GM20431 (cell line): ENCODE data around the gene MPEG1.

Experiments
- in situ Hi-C: fragments of 300-500 bp; cut with MseI, MboI; formaldehyde crosslinking; loops from one replicate; pipeline ENCODE4 v1.15.0; 2020; ENCODE audit warnings: low sequenced_read_pairs; ENCODE audit not compliant: unreplicated experiment

The MPEG1 gene

GRCh38 chr11:59173964-59174663, 38.6 kb downstream of the MPEG1 start:
- in situ Hi-C loops, result no loop called here

GRCh38 chr11:59173080-59173963, 39.4 kb downstream of the MPEG1 start:
- in situ Hi-C loops, result no loop called here

- in situ Hi-C loops, result no loop called here
These were observed 40.2 kb downstream of the MPEG1 start for GRCh38 chr11:59172345-59173079.

- in situ Hi-C loops, result no loop called here
These were observed 41.0 kb downstream of the MPEG1 start, which contains the start of gene DTX4 for GRCh38 chr11:59171508-59172322. Gene DTX4 (plus strand): TSS chr11:59172132. CDS start chr11:59172596, 464 bp downstream.

GRCh38 chr11:59164028-59164427, 48.7 kb downstream of the MPEG1 start:
- in situ Hi-C loops, result loop anchor here (10.0 kb wide), 1 partner anchor 271 kb away; the partner anchor contains the start of gene OR5A1
